Heart right ventricle (tissue), 16 donors: ENCODE results near the gene EIF3A. TPM values are rescaled to one million over a fixed set of nuclear protein-coding genes. Genes with fewer than 3 reads are reported as not detected.

ENCODE experiments used
- ATAC-seq, 8 donors: fragments of 200-7000 bp; cut with Tn5 transposase; one replicate each; pipeline ENCODE4 v1.9.1; 2020; ENCODE audit warnings: mild to moderate bottlenecking in 8 of 8, moderate library complexity in 8 of 8, moderate number of reproducible peaks in 1 of 8
- DNase-seq, 2 donors: peaks; one replicate each; pipeline ENCODE4 v3.0.0-alpha.2; 2020
- H3K27ac ChIP-seq, 10 donors: fragments of 200-600 bp; sonication (generic) in 2 of 10; one replicate each; pipeline versions ENCODE4 v1.5.0 to v1.8.0; 2020 to 2022; ENCODE audit warnings: mild to moderate bottlenecking in 3 of 10
- H3K27me3 ChIP-seq, 7 donors: fragments of 200-600 bp; one replicate each; pipeline ENCODE4 v1.8.0; 2021 to 2022; ENCODE audit warnings: mild to moderate bottlenecking in 2 of 7
- H3K36me3 ChIP-seq, 9 donors: fragments of 200-600 bp; sonication (generic) in 1 of 9; one replicate each; pipeline versions ENCODE4 v1.5.0 to v1.8.0; 2020 to 2022; ENCODE audit warnings: mild to moderate bottlenecking in 2 of 9
- H3K4me1 ChIP-seq, 9 donors: fragments of 200-600 bp; sonication (generic) in 1 of 9; one replicate each; pipeline versions ENCODE4 v1.5.0 to v1.8.0; 2020 to 2022; ENCODE audit warnings: mild to moderate bottlenecking in 4 of 9
- H3K4me3 ChIP-seq, 10 donors: fragments of 200-600 bp; sonication (generic) in 2 of 10; one replicate each; pipeline versions ENCODE4 v1.5.0 to v1.8.0; 2020 to 2022; ENCODE audit warnings: mild to moderate bottlenecking in 7 of 10, moderate library complexity in 2 of 10
- H3K9me3 ChIP-seq, 11 donors: fragments of 200-600 bp in 10 of 11; sonication (generic) in 2 of 11; one replicate each; pipeline versions ENCODE4 v1.5.0 to v1.8.0; 2013 to 2022; ENCODE audit warnings: mild to moderate bottlenecking in 2 of 11, control low read depth in 1 of 11, moderate library complexity in 1 of 11
- CTCF ChIP-seq, 9 donors: fragments of 200-600 bp; sonication (generic) in 2 of 9; IDR thresholded peaks; one replicate each; pipeline versions ENCODE4 v1.5.0 to v1.8.0; 2021 to 2022; ENCODE audit warnings: antibody characterized with exemption in 9 of 9, mild to moderate bottlenecking in 5 of 9, moderate library complexity in 1 of 9
- WGBS, 2 donors: extraction: QIAGEN DNeasy Blood & Tissue Kit; methylation state at CpG; one replicate each; pipeline ENCODE4 v1.1.7; 2013; ENCODE audit warnings: inconsistent platforms in 1 of 2; 5-methylcytosine and 5-hydroxymethylcytosine counted together
- intact Hi-C, 10 donors: fragments of 100-400 bp; cut with DNase I; formaldehyde crosslinking; loops; one replicate each; pipeline versions ENCODE4 v1.11.1 to v1.14.2; 2022
- polyA plus RNA-seq, 2 donors: library from polyadenylated mRNA; stranded (reverse); fragments of 200-250 nt; gene quantifications; one replicate each; pipeline ENCODE4 v1.2.3, GENCODE V29; 2013
- total RNA-seq, 10 donors: library from RNA; stranded (reverse); fragmentation: NEBNext Ultra II Directional in 3 of 10; extraction: Animal tissue kit (Norgen Biotek cat#: 25700) in 3 of 10; gene quantifications; one replicate each; pipeline versions ENCODE4 v1.2.1 to v1.2.4, GENCODE V29; 2021 to 2023
- donor health status: Arrhythmogenic right ventricular cardiomyopathy.
- donor health status: ischemic (EF 13 %, LVEDD 7.1; RV severe dilation, severe dysfunction).
- donor health status: healthy with polysubstance abuse.
- donor health status: DM: no; HTN: yes; CAD: no.
- donor health status: DM: no; HTN: no; CAD: no.
- donor health status: ischemic (EF 25% LVEDD 6.9; RV normal size, moderate dysfunction).
- donor health status: ischemic (EF 25% LVEDD 5.7; RV mildly dilated, moderate dysfunction).
- donor health status: healthy.
- donor health status: DM: yes; HTN: yes; CAD: no.
- donor health status: Ischemic cardiomyopathy.
- donor health status: ischemic (EF 35%, LVEDD 5.7; RV mildly dilated, moderate dysfunction).
- donor health status: nonischemic (EF 11% LVEDD 7.7; RV severe dilation, severe dysfunction).
- donor health status: DM: yes; HTN: yes; CAD: no.
- donor health status: PGD.
- donor health status: ischemic (EF 29% LVEDD 5.4; RV normal size, mild dysfunction).
- donor health status: nonischemic (EF 23%, LVEDD 6.1; RV moderate dilation, normal function).

EIF3A gene
- total and polyA plus RNA-seq, 12 donors = 46.9 to 139 (median 124) TPM

GRCh38 chr10:119084896-119085295 is 4.3 kb upstream of the EIF3A start:
- ATAC-seq (no peak), DNase-seq (no peak)
- Histone ChIP-seq H3K9me3 (no peaks in the 10 kb centered on the region), H3K36me3 (no peaks in the 10 kb centered on the region), H3K4me1 (peaks cover 0 to 11% (median 6%) of the 10 kb centered on the region in 9 donors), H3K27me3 (no peaks in the 10 kb centered on the region), H3K4me3 (no peak overlapping the region), H3K27ac (no peak overlapping the region)
- no peak for TF ChIP-seq CTCF (IDR thresholded peaks at IDR 0.05)
- WGBS, 2 donors = 94 to 95% methylated on average over 11 of the region's 11 CpGs
- intact Hi-C loops = loop anchor here in 2 of 10 donors (5.0 kb wide), 2 partner anchors 92 to 457 kb away; partner anchors contain the start of genes PRDX3 (in 1 of the 2) and RGS10 (in 1 of the 2)

GRCh38 chr10:119079599-119080520 is 757 bp downstream of the EIF3A start:
- peak; percentile 76 to 82 for DNase-seq
- peak; percentile 87 to 93 (median 89) for ATAC-seq
- 1% methylated on average over 41 to 48 of the region's 48 CpGs for WGBS, 2 donors
- Histone ChIP-seq H3K27me3 (no peaks in the 10 kb centered on the region), H3K4me1 (peaks cover 5 to 56% (median 37%) of the 10 kb centered on the region in 9 donors), H3K4me3 (peak overlapping the region; percentile 66 to 99 (median 95)), H3K27ac (peak overlapping the region; percentile 91 to 99 (median 98)), H3K36me3 (no peaks in the 10 kb centered on the region), H3K9me3 (no peaks in the 10 kb centered on the region)
- intact Hi-C loops = loop anchor here in 3 of 10 donors (1.0 to 5.0 kb wide), 6 partner anchors 23 to 97 kb away; partner anchors contain the start of genes SFXN4 (in 2 of the 3), DENND10 (in 1 of the 3), NANOS1 (in 1 of the 3) and PRDX3 (in 1 of the 3)
- TF ChIP-seq CTCF (IDR thresholded peaks at IDR 0.05) = no peak

- H3K4me3 ChIP-seq = peak overlapping the region; percentile 66 to 99 (median 95)
- ATAC-seq (no peak), DNase-seq (no peak)
- peak overlapping the region in 9 of 10 donors; percentile 91 to 99 (median 98) for H3K27ac ChIP-seq
- peaks cover 5 to 68% (median 37%) of the 10 kb centered on the region in 9 donors for H3K4me1 ChIP-seq
- TF ChIP-seq CTCF (IDR thresholded peaks at IDR 0.05) = no peak
- intact Hi-C loops = loop anchor here in 2 of 10 donors (5.0 kb wide), 2 partner anchors 51 to 89 kb away; partner anchors contain the start of genes NANOS1 (in 1 of the 2) and SFXN4 (in 1 of the 2)
- no peaks in the 10 kb centered on the region for H3K9me3 ChIP-seq
- no peaks in the 10 kb centered on the region for H3K27me3 ChIP-seq
- WGBS, 2 donors = 29 to 33% methylated on average over 10 of the region's 10 CpGs
- peaks cover 0 to 10% (median 0%) of the 10 kb centered on the region in 9 donors for H3K36me3 ChIP-seq
Observed at GRCh38 chr10:119078422-119079179, 2.0 kb downstream of the EIF3A start.

- H3K27me3 ChIP-seq = no peaks in the 10 kb centered on the region
- intact Hi-C loops = loop anchor here in 1 of 10 donors (5.0 kb wide), 1 partner anchor 41 kb away; no protein-coding TSS in a partner anchor
- H3K27ac ChIP-seq = no peak overlapping the region
- no peaks in the 10 kb centered on the region for H3K9me3 ChIP-seq
- 76 to 77% methylated on average over 6 of the region's 6 CpGs for WGBS, 2 donors
- peaks cover 1 to 50% (median 31%) of the 10 kb centered on the region in 9 donors for H3K4me1 ChIP-seq
- DNase-seq (no peak), ATAC-seq (no peak)
- no peak overlapping the region for H3K4me3 ChIP-seq
- H3K36me3 ChIP-seq = peaks cover 0 to 60% (median 43%) of the 10 kb centered on the region in 9 donors
- TF ChIP-seq CTCF (IDR thresholded peaks at IDR 0.05) = no peak
Observed at GRCh38 chr10:119073584-119073983, 7.0 kb downstream of the EIF3A start.
